PFSK-1 (cell line): ENCODE data around the gene TTC16.

Source experiments
- FOXP2 ChIP-seq: optimal IDR thresholded peaks from 2 replicates; pipeline ENCODE3; 2011; ENCODE audit warnings: borderline replicate concordance, control low read depth, inconsistent platforms; ENCODE audit not compliant: insufficient read depth; ENCODE audit errors: extremely low read length, extremely low read depth
- POLR2AphosphoS5 ChIP-seq: IDR thresholded peaks from 2 replicates; pipeline ENCODE4 v1.6.1; 2012; ENCODE audit warnings: low read depth, mild to moderate bottlenecking, control low read depth, low read length, moderate library complexity
- REST ChIP-seq, 2 experiments: IDR thresholded peaks; 2 replicates each; pipeline versions ENCODE4 v1.6.1 to v1.8.0; 2011 to 2012; ENCODE audit warnings: low read depth in 2 of 2, low read length in 2 of 2, control low read depth in 1 of 2, inconsistent platforms in 1 of 2, mild to moderate bottlenecking in 1 of 2, moderate library complexity in 1 of 2; ENCODE audit not compliant: insufficient read depth in 1 of 2
- SIN3A ChIP-seq: IDR thresholded peaks from 2 replicates; pipeline ENCODE4 v1.6.1; 2012; ENCODE audit warnings: mild to moderate bottlenecking, low read length, moderate library complexity, borderline replicate concordance; ENCODE audit not compliant: insufficient read depth
- TAF1 ChIP-seq: IDR thresholded peaks from 2 replicates; pipeline ENCODE4 v1.6.1; 2012; ENCODE audit warnings: low read length, control low read depth, borderline replicate concordance; ENCODE audit not compliant: insufficient read depth

Gene TTC16

GRCh38 chr9:127723444-127723843 is 7.6 kb downstream of the TTC16 start:
- TF ChIP-seq TAF1 (no peak), FOXP2 (no peak), REST (IDR thresholded peaks at IDR 0.05; ENCODE audit: insufficient read depth in 1 of 2, low read depth in 2 of 2, low read length in 2 of 2) (no peak), POLR2AphosphoS5 (no peak), SIN3A (no peak)

GRCh38 chr9:127724012-127724411 is 8.1 kb downstream of the TTC16 start:
- TF ChIP-seq POLR2AphosphoS5 (no peak), REST (IDR thresholded peaks at IDR 0.05; ENCODE audit: insufficient read depth in 1 of 2, low read depth in 2 of 2, low read length in 2 of 2) (no peak), TAF1 (no peak), SIN3A (no peak), FOXP2 (no peak)

GRCh38 chr9:127726871-127727270 is 11.0 kb downstream of the TTC16 start:
- no peak for TF ChIP-seq POLR2AphosphoS5

GRCh38 chr9:127728808-127729207 is 12.9 kb downstream of the TTC16 start:
- TF ChIP-seq REST (IDR thresholded peaks at IDR 0.05; ENCODE audit: insufficient read depth in 1 of 2, low read depth in 2 of 2, low read length in 2 of 2): no peak
- no peak for TF ChIP-seq TAF1
- no peak for TF ChIP-seq FOXP2
- no peak for TF ChIP-seq SIN3A
- no peak for TF ChIP-seq POLR2AphosphoS5

GRCh38 chr9:127729522-127730256 is 13.8 kb downstream of the TTC16 start:
- TF ChIP-seq POLR2AphosphoS5: no peak
- TF ChIP-seq SIN3A: no peak
- TF ChIP-seq REST (IDR thresholded peaks at IDR 0.05; ENCODE audit: insufficient read depth in 1 of 2, low read depth in 2 of 2, low read length in 2 of 2): no peak
- no peak for TF ChIP-seq FOXP2
- TF ChIP-seq TAF1: no peak
